HepG2 (cell line): Measurements from ENCODE around the gene SSBP4. TPM values are rescaled to one million over a fixed set of nuclear protein-coding genes. Genes with fewer than 3 reads are reported as not detected.

Experiments
- ATAC-seq: fragments of 200-7000 bp; cut with Tn5 transposase; 3 replicates; pipeline ENCODE4 v1.9.1; 2020; ENCODE audit warnings: mild to moderate bottlenecking, moderate library complexity
- BruUV-seq: library from RNA; stranded (reverse); fragments of 400-500 nt; replicated peaks from 2 replicates; lab custom pipeline; 2021; lab: Mats Ljungman, UMichigan
- CTCF ChIA-PET: fragments of 300-600 bp; formaldehyde crosslinking; extraction: SDS; loops from one replicate; lab custom pipeline; 2021; ENCODE audit warnings: low total read pairs, inconsistent platforms, low intra/inter-chr PET ratio; lab: Yijun Ruan, JAX
- POLR2A ChIA-PET: fragments of 350-600 bp; sonication (Branson Sonifier 250); formaldehyde crosslinking; loops from one replicate; lab custom pipeline; 2020; ENCODE audit warnings: antibody characterized with exemption, inconsistent platforms; lab: Yijun Ruan, JAX
- DNase-seq: peaks from one replicate; pipeline ENCODE4 v3.0.0-alpha.2; 2015; ENCODE audit warnings: low spot score
- FAIRE-seq: peaks from 3 replicates; lab custom pipeline; 2011; peaks lifted over from hg19 to GRCh38; lab: Jason Lieb, UNC
- H2AFZ ChIP-seq: one replicate; pipeline ENCODE4 v1.6.1; 2011; ENCODE audit warnings: low read length, inconsistent platforms
- H3K27ac ChIP-seq: fragments of 300-600 bp; 3 replicates; pipeline ENCODE4 v1.8.0; 2011; ENCODE audit warnings: mixed run types, mild to moderate bottlenecking, mixed read lengths, low read length, inconsistent platforms; ENCODE audit not compliant: insufficient read depth; ENCODE audit errors: extremely low read length
- H3K27me3 ChIP-seq, 2 experiments: fragments of 200-600 bp in 1 of 2; 2 replicates in 1 of 2; 3 replicates in 1 of 2; pipeline versions ENCODE4 v1.6.0 to v1.8.0; 2011; ENCODE audit warnings: low read length in 2 of 2, mild to moderate bottlenecking in 2 of 2, moderate library complexity in 2 of 2, inconsistent platforms in 1 of 2; ENCODE audit not compliant: insufficient read depth in 2 of 2, control insufficient read depth in 1 of 2
- H3K36me3 ChIP-seq, 2 experiments: fragments of 200-600 bp in 1 of 2; replicated peaks in 1 of 2; 2 replicates in 1 of 2; 3 replicates in 1 of 2; pipeline versions ENCODE4 v1.5.1 to v1.8.0; 2011; ENCODE audit warnings: low read length in 2 of 2, inconsistent platforms in 1 of 2; ENCODE audit not compliant: insufficient read depth in 2 of 2, control insufficient read depth in 1 of 2
- H3K4me1 ChIP-seq: 2 replicates; pipeline ENCODE4 v1.5.1; 2012; ENCODE audit warnings: low read length, inconsistent platforms; ENCODE audit not compliant: insufficient read depth
- H3K4me2 ChIP-seq: 2 replicates; pipeline ENCODE4 v1.6.0; 2011; ENCODE audit warnings: low read depth, low read length, inconsistent platforms
- H3K4me3 ChIP-seq, 3 experiments: fragments of 200-600 bp in 1 of 3; sonication (generic), shearing (Covaris generic) in 1 of 3; replicated peaks in 1 of 3; 2 replicates each; pipeline ENCODE4 v1.5.1; 2011 to 2016; ENCODE audit warnings: low read length in 3 of 3, inconsistent platforms in 2 of 3, low read depth in 2 of 3, mild to moderate bottlenecking in 2 of 3, control low read depth in 1 of 3, mixed read lengths in 1 of 3; ENCODE audit not compliant: insufficient read depth in 1 of 3
- H3K79me2 ChIP-seq: one replicate; pipeline ENCODE4 v1.6.1; 2011; ENCODE audit warnings: low read length, inconsistent platforms; ENCODE audit not compliant: insufficient read depth
- H3K9ac ChIP-seq: 2 replicates; pipeline ENCODE4 v1.6.0; 2011; ENCODE audit warnings: mild to moderate bottlenecking, low read depth, low read length, inconsistent platforms; ENCODE audit not compliant: insufficient read depth
- H3K9me3 ChIP-seq: 2 replicates; pipeline ENCODE4 v1.5.1; 2012; ENCODE audit warnings: mild to moderate bottlenecking, low read length
- H4K20me1 ChIP-seq: 2 replicates; pipeline ENCODE4 v1.6.0; 2011; ENCODE audit warnings: inconsistent platforms, mild to moderate bottlenecking, low read length, moderate library complexity; ENCODE audit not compliant: insufficient read depth
- DNMT1 ChIP-seq: sonication (generic); formaldehyde crosslinking; IDR thresholded peaks from 2 replicates; pipeline ENCODE4 v1.5.1; 2020; ENCODE audit warnings: mild to moderate bottlenecking, missing genetic modification reagents
- MAFK ChIP-seq, 2 experiments: IDR thresholded peaks in 1 of 2; conservative IDR thresholded peaks in 1 of 2; 2 replicates each; pipeline ENCODE4 v1.6.1; 2011; ENCODE audit warnings: improper control_type of control experiment in 2 of 2, low read length in 2 of 2
- PAXIP1 ChIP-seq: sonication (generic); formaldehyde crosslinking; conservative IDR thresholded peaks from 2 replicates; pipeline ENCODE4 v1.4.0; 2020; ENCODE audit warnings: mild to moderate bottlenecking, missing genetic modification reagents, moderate library complexity
- ZNF354B ChIP-seq: sonication (generic); formaldehyde crosslinking; IDR thresholded peaks from 2 replicates; pipeline ENCODE4 v1.8.0; 2022; ENCODE audit warnings: mild to moderate bottlenecking, missing genetic modification reagents
- WGBS: methylation state at CpG from one replicate; pipeline ENCODE4 v1.1.6; 2017; ENCODE audit warnings: low lambda C conversion rate; 5-methylcytosine and 5-hydroxymethylcytosine counted together
- in situ Hi-C: cut with HindIII; loops from 2 replicates; pipeline ENCODE4 v1.10.0; 2017; ENCODE audit warnings: low pct_unique_long_range_greater_than_20kb; ENCODE audit not compliant: extremely low pct_ligation_motif_present
- intact Hi-C: fragments of 100-400 bp; cut with micrococcal nuclease; formaldehyde crosslinking; loops from one replicate; pipeline ENCODE4 v1.10.0; 2022; ENCODE audit not compliant: unreplicated experiment
- polyA plus RNA-seq, 8 experiments: library from polyadenylated mRNA; depleted of rRNA in 3 of 8; stranded (reverse) in 7 of 8; unstranded in 1 of 8; fragments of >200 nt; fragmentation: Illumina TruSeq in 4 of 8; extraction: Trizol in 4 of 8; gene quantifications; 2 replicates each; pipeline versions ENCODE4 v1.2.1 to v1.2.3, GENCODE V29; 2011 to 2016; ENCODE audit warnings: low read depth in 4 of 8, missing spikeins in 1 of 8, mixed read lengths in 1 of 8; ENCODE audit not compliant: insufficient read depth in 1 of 8
- total RNA-seq, 5 experiments: library from RNA; depleted of rRNA; stranded (reverse); fragments of >200 nt; fragmentation: Illumina TruSeq; extraction: Trizol; gene quantifications; 2 replicates each; pipeline ENCODE4 v1.2.3, GENCODE V29; 2016; ENCODE audit warnings: low read depth in 1 of 5

SSBP4 gene
- total and polyA plus RNA-seq, 2 of the 13 experiments (the other 11 are each of a cell fraction or from before 2014, with no cell fraction given): 20.8 to 39.5 TPM

DNA sequence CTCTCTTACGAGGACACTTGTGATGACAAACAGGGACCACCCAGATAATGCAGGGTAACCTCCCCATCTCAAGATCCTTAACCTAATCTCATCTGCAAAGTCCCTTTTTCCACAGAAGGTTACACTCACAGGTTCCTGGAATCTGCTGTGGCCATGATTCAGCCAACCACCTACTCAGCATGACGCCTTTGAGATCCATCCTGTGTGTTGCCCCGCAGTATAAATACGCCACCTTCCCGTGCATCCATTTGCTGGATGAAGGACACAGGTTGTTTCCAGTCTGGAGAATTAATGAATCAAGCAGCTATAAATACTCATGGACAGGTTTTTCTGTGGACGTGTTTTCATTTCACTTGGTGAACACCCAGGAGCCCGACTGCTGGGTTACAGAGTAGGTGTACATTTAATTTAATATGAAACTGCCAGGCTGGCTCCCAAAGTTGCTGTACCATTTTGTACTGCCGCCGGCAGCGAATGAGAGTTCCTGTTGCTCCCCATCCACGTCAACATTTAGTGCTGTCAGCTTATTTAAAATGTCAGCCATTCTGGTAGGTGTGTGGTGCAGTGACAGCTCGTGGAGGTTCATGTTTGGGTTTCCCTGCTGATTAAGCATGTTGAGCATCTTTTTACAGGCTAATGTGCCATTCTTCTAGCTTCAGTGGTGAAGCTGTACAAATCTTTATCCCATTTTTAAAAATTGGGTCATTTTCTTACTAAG, 62.5 kb downstream of the SSBP4 start:
- H2AFZ ChIP-seq: no peak overlapping the region
- H4K20me1 ChIP-seq: peaks cover 25% of the 10 kb centered on the region
- ChIA-PET POLR2A (interaction anchor here (1.0 to 1.5 kb wide), 3 partner anchors 13 to 90 kb away, joined by 3 to 4 read pairs (median 3); partner anchors contain the start of gene UBA52), CTCF (no interaction called here)
- FAIRE-seq: no peak
- H3K9ac ChIP-seq: no peak overlapping the region
- intact Hi-C loops: no loop called here
- no peaks in the 10 kb centered on the region for H3K9me3 ChIP-seq
- peaks cover 82% of the 10 kb centered on the region for H3K79me2 ChIP-seq
- WGBS: 97% methylated on average over 12 of the region's 12 CpGs
- no peak overlapping the region for H3K4me3 ChIP-seq
- BruUV-seq: no TSS peak
- no peak for ATAC-seq
- H3K4me2 ChIP-seq: no peak overlapping the region
- no peak overlapping the region for H3K27ac ChIP-seq
- in situ Hi-C loops: no loop called here
- H3K4me1 ChIP-seq: peaks cover 80% of the 10 kb centered on the region
- no peak for DNase-seq
- H3K27me3 ChIP-seq: no peaks in the 10 kb centered on the region
- TF ChIP-seq ZNF354B (CRISPR knock-in tag) (no peak), DNMT1 (CRISPR knock-in tag) (no peak), MAFK (conservative IDR thresholded peaks at IDR 0.05 in 1 of 2, IDR thresholded peaks at IDR 0.05 in 1 of 2; ENCODE audit: low read length in 2 of 2) (peak; percentile 17 to 27; a peak in 2 of 4 replicates), PAXIP1 (CRISPR knock-in tag) (no peak)
- H3K36me3 ChIP-seq: no peaks in the 10 kb centered on the region; a peak in 1 of 5 replicates
